Fibroblast of lung (primary cell): ENCODE measurements around the gene DPP6. TPM values are rescaled to one million over a fixed set of nuclear protein-coding genes. Genes with fewer than 3 reads are reported as not detected.

Source experiments
- DNase-seq, 2 donors: peaks; one replicate each; pipeline versions ENCODE4 v3.0.0 to v3.0.0-alpha.2; 2010; ENCODE audit warnings: low read depth in 2 of 2
- H2AFZ ChIP-seq: 2 replicates; pipeline ENCODE4 v1.5.1; 2012; ENCODE audit warnings: low read length, control low read depth, inconsistent platforms
- H3K27ac ChIP-seq: 2 replicates; pipeline ENCODE4 v1.5.1; 2011; ENCODE audit warnings: low read length, control low read depth; ENCODE audit not compliant: insufficient read depth
- H3K27me3 ChIP-seq: 2 replicates; pipeline ENCODE4 v1.5.1; 2011; ENCODE audit warnings: mild to moderate bottlenecking, low read length; ENCODE audit not compliant: control insufficient read depth, insufficient read depth
- H3K36me3 ChIP-seq: 2 replicates; pipeline ENCODE4 v1.5.1; 2011; ENCODE audit warnings: low read length; ENCODE audit not compliant: control insufficient read depth, insufficient read depth
- H3K4me1 ChIP-seq: 2 replicates; pipeline ENCODE4 v1.5.1; 2011; ENCODE audit warnings: low read length; ENCODE audit not compliant: control insufficient read depth, insufficient read depth; ENCODE audit errors: extremely low read depth
- H3K4me2 ChIP-seq: 2 replicates; pipeline ENCODE4 v1.5.1; 2011; ENCODE audit warnings: low read length, control low read depth; ENCODE audit not compliant: insufficient read depth; ENCODE audit errors: extremely low read depth
- H3K4me3 ChIP-seq, 4 experiments: fragments of 200-600 bp in 1 of 4; sonication (generic) in 1 of 4; replicated peaks in 1 of 4; 2 replicates each; pipeline ENCODE4 v1.5.1; 2011 to 2016; ENCODE audit warnings: low read length in 4 of 4, low read depth in 3 of 4, mild to moderate bottlenecking in 3 of 4, control low read depth in 2 of 4, inconsistent platforms in 1 of 4, mixed read lengths in 1 of 4; ENCODE audit not compliant: insufficient read depth in 1 of 4; ENCODE audit errors: control extremely low read depth in 1 of 4
- H3K79me2 ChIP-seq: 2 replicates; pipeline ENCODE4 v1.5.1; 2012; ENCODE audit warnings: mild to moderate bottlenecking, low read length, inconsistent platforms; ENCODE audit not compliant: control insufficient read depth, insufficient read depth
- H3K9ac ChIP-seq: 2 replicates; pipeline ENCODE4 v1.5.1; 2011; ENCODE audit warnings: mild to moderate bottlenecking, low read length, control low read depth; ENCODE audit not compliant: insufficient read depth
- H3K9me3 ChIP-seq: 2 replicates; pipeline ENCODE4 v1.5.1; 2012; ENCODE audit warnings: low read depth, low read length; ENCODE audit not compliant: control insufficient read depth, insufficient read depth
- H4K20me1 ChIP-seq: 2 replicates; pipeline ENCODE4 v1.5.1; 2011; ENCODE audit warnings: low read length; ENCODE audit not compliant: control insufficient read depth, insufficient read depth; ENCODE audit errors: extremely low read depth
- CTCF ChIP-seq, 2 donors: IDR thresholded peaks in 1 of 2; conservative IDR thresholded peaks in 1 of 2; 1 replicate in 1 of 2; 2 replicates in 1 of 2; pipeline ENCODE4 v1.5.1; 2011 to 2012; ENCODE audit warnings: low read length in 2 of 2, control low read depth in 1 of 2, inconsistent platforms in 1 of 2, low read depth in 1 of 2, mild to moderate bottlenecking in 1 of 2
- EZH2 ChIP-seq: IDR thresholded peaks from 2 replicates; pipeline ENCODE4 v1.5.1; 2012; ENCODE audit warnings: low read length, control low read depth, mild to moderate bottlenecking; ENCODE audit errors: missing control alignments
- polyA plus RNA-seq, 2 donors: library from polyadenylated mRNA; depleted of rRNA in 1 of 2; stranded (reverse) in 1 of 2; unstranded in 1 of 2; fragments of >200 nt; gene quantifications; 2 replicates each; pipeline ENCODE4 v1.2.1, GENCODE V29; 2011 to 2012; ENCODE audit warnings: missing spikeins in 1 of 2
- total RNA-seq: library from RNA; depleted of rRNA; stranded (reverse); fragments of >200 nt; gene quantifications from 2 replicates; pipeline ENCODE4 v1.2.1, GENCODE V29; 2014

Gene DPP6
- total and polyA plus RNA-seq, 2 donors (not counting 1 experiment from before 2014, with no cell fraction given), result not detected

GRCh38 chr7:154289119-154289518 is 236.9 kb downstream of the DPP6 start:
- no peak for TF ChIP-seq EZH2
- no peak for TF ChIP-seq CTCF (conservative IDR thresholded peaks at IDR 0.05 in 1 of 2, IDR thresholded peaks at IDR 0.05 in 1 of 2; ENCODE audit: low read depth in 1 of 2, low read length in 2 of 2)
- no peak overlapping the region for H3K27ac ChIP-seq
- H3K9ac ChIP-seq, result no peak overlapping the region

GRCh38 chr7:154296443-154296842 is 244.2 kb downstream of the DPP6 start:
- Histone ChIP-seq H3K27me3 (no peaks in the 10 kb centered on the region), H3K27ac (no peak overlapping the region), H3K4me1 (no peaks in the 10 kb centered on the region), H3K9ac (no peak overlapping the region), H3K9me3 (no peaks in the 10 kb centered on the region), H3K36me3 (no peaks in the 10 kb centered on the region), H3K4me3 (no peak overlapping the region), H4K20me1 (no peaks in the 10 kb centered on the region), H2AFZ (no peak overlapping the region), H3K4me2 (no peak overlapping the region), H3K79me2 (no peaks in the 10 kb centered on the region)
- TF ChIP-seq CTCF (conservative IDR thresholded peaks at IDR 0.05 in 1 of 2, IDR thresholded peaks at IDR 0.05 in 1 of 2; ENCODE audit: low read depth in 1 of 2, low read length in 2 of 2) (no peak), EZH2 (no peak)
- no peak for DNase-seq

More at GRCh38 chr7:154289119-154289518, 236.9 kb downstream of the DPP6 start:
- Histone ChIP-seq H3K4me1 (no peaks in the 10 kb centered on the region), H3K79me2 (no peaks in the 10 kb centered on the region), H3K27me3 (no peaks in the 10 kb centered on the region), H3K4me2 (no peak overlapping the region), H2AFZ (no peak overlapping the region), H4K20me1 (no peaks in the 10 kb centered on the region), H3K9me3 (no peaks in the 10 kb centered on the region), H3K36me3 (no peaks in the 10 kb centered on the region), H3K4me3 (no peak overlapping the region)
- DNase-seq, result no peak

GRCh38 chr7:154299736-154300135 is 247.5 kb downstream of the DPP6 start:
- TF ChIP-seq CTCF (conservative IDR thresholded peaks at IDR 0.05 in 1 of 2, IDR thresholded peaks at IDR 0.05 in 1 of 2; ENCODE audit: low read depth in 1 of 2, low read length in 2 of 2) (no peak), EZH2 (no peak)
- Histone ChIP-seq H3K4me1 (no peaks in the 10 kb centered on the region), H4K20me1 (no peaks in the 10 kb centered on the region), H3K27me3 (no peaks in the 10 kb centered on the region), H3K27ac (no peak overlapping the region), H3K9ac (no peak overlapping the region), H3K79me2 (no peaks in the 10 kb centered on the region), H3K4me3 (no peak overlapping the region), H3K4me2 (no peak overlapping the region), H3K36me3 (no peaks in the 10 kb centered on the region), H3K9me3 (no peaks in the 10 kb centered on the region), H2AFZ (no peak overlapping the region)
- DNase-seq, result no peak
